SIG-M5 treated with dmso at 0.1 percent for 504 hours (cell line): ENCODE data around the gene ENO1.
"Not testable (repeated sequence)": the region's sequence is repeated elsewhere in the genome, so short reads cannot be mapped to it uniquely, and the experiment has no call there.

Experiments
- DNase-seq: peaks from one replicate; lab custom pipeline; 2025; ENCODE audit not compliant: unreplicated experiment; lab: John Stamatoyannopoulos, UW

ENO1 gene

GRCh38 chr1:8878448-8878697 is at the start of gene ENO1:
TSS of gene ENO1 (minus strand) at chr1:8878686. CDS start at chr1:8874908, 3,778 bp downstream.
- DNase-seq = no peak

GRCh38 chr1:8926707-8927694 is 48.5 kb upstream of the ENO1 start:
- DNase-seq = no peak

GRCh38 chr1:8925960-8926359 is 47.5 kb upstream of the ENO1 start:
- no peak for DNase-seq

- peak; percentile 70 for DNase-seq
Observed at GRCh38 chr1:8925406-8925805, 46.9 kb upstream of the ENO1 start.

GRCh38 chr1:8922962-8923361 is 44.5 kb upstream of the ENO1 start:
- no peak for DNase-seq

- not testable (repeated sequence) for DNase-seq
Observed at GRCh38 chr1:8917536-8917935, 39.0 kb upstream of the ENO1 start.

- no peak for DNase-seq
Observed at GRCh38 chr1:8915446-8915845, 37.0 kb upstream of the ENO1 start.

- DNase-seq = no peak
Observed at GRCh38 chr1:8914466-8914865, 36.0 kb upstream of the ENO1 start.

- DNase-seq = no peak
Observed at GRCh38 chr1:8913457-8913856, 35.0 kb upstream of the ENO1 start.

- DNase-seq = no peak
Observed at GRCh38 chr1:8911416-8912309, 33.2 kb upstream of the ENO1 start.

GRCh38 chr1:8910914-8911313 is 32.4 kb upstream of the ENO1 start:
- no peak for DNase-seq

- peak; percentile 43 for DNase-seq
Observed at GRCh38 chr1:8910331-8910730, 31.8 kb upstream of the ENO1 start.

GRCh38 chr1:8908388-8909151 is 30.1 kb upstream of the ENO1 start:
- DNase-seq = peak; percentile 88

GRCh38 chr1:8905582-8906191 is 27.2 kb upstream of the ENO1 start:
- no peak for DNase-seq

- DNase-seq = no peak
Observed at GRCh38 chr1:8903908-8904650, 25.6 kb upstream of the ENO1 start.

GRCh38 chr1:8903410-8903809 is 24.9 kb upstream of the ENO1 start:
- no peak for DNase-seq

- DNase-seq = no peak
Observed at GRCh38 chr1:8902765-8903164, 24.3 kb upstream of the ENO1 start.

- DNase-seq = not testable (repeated sequence)
Observed at GRCh38 chr1:8900684-8901083, 22.2 kb upstream of the ENO1 start.

GRCh38 chr1:8899046-8899445 is 20.6 kb upstream of the ENO1 start:
- DNase-seq = no peak

- not testable (repeated sequence) for DNase-seq
Observed at GRCh38 chr1:8898418-8898817, 19.9 kb upstream of the ENO1 start.
